Sigmoid colon (tissue), 4 donors: ENCODE data around the gene DNAJC12.

Source experiments
- EP300 ChIP-seq, 4 donors: sonication (generic); formaldehyde crosslinking; IDR thresholded peaks; one replicate each; pipeline ENCODE4 v1.6.1; 2017; ENCODE audit warnings: antibody characterized with exemption in 4 of 4
- POLR2A ChIP-seq, 2 donors: fragments of 450-650 bp; IDR thresholded peaks; one replicate each; pipeline ENCODE4 v1.6.1; 2016; ENCODE audit warnings: antibody characterized with exemption in 2 of 2, mild to moderate bottlenecking in 2 of 2, moderate library complexity in 2 of 2
- TF ChIP-seq, protein P1 (sequence below), 4 experiments: fragments of 450-650 bp in 3 of 4; fragments of 200-600 bp in 1 of 4; IDR thresholded peaks; one replicate each; pipeline ENCODE4 v1.5.1; 2016 to 2019; ENCODE audit warnings: antibody characterized with exemption in 4 of 4, mild to moderate bottlenecking in 3 of 4, moderate library complexity in 2 of 4

DNA sequence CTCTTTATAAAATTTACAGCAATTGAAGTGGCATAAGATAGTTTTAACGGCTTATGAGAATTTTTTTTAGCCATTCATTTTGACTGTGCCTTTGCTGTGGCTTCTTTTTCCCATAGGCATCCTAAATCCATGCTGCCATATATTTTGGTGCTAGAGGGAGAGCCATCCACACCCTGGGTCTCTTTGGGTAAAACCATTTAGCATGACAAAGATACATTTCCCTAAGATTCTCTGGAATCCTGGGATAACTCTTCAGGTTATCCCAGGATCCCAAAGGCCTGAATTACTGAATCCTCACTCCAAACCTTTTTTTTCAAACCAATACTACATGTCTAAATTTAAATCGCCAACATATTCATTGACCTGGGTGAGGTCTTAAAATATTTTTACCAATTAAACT lies 28.9 kb downstream of the DNAJC12 start:
- TF ChIP-seq EP300 (IDR thresholded peaks at IDR 0.05) (no peak), POLR2A (IDR thresholded peaks at IDR 0.05) (no peak)
- TF ChIP-seq, protein P1, sequence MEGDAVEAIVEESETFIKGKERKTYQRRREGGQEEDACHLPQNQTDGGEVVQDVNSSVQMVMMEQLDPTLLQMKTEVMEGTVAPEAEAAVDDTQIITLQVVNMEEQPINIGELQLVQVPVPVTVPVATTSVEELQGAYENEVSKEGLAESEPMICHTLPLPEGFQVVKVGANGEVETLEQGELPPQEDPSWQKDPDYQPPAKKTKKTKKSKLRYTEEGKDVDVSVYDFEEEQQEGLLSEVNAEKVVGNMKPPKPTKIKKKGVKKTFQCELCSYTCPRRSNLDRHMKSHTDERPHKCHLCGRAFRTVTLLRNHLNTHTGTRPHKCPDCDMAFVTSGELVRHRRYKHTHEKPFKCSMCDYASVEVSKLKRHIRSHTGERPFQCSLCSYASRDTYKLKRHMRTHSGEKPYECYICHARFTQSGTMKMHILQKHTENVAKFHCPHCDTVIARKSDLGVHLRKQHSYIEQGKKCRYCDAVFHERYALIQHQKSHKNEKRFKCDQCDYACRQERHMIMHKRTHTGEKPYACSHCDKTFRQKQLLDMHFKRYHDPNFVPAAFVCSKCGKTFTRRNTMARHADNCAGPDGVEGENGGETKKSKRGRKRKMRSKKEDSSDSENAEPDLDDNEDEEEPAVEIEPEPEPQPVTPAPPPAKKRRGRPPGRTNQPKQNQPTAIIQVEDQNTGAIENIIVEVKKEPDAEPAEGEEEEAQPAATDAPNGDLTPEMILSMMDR (IDR thresholded peaks at IDR 0.05) = no peak
